Stomach (tissue), 9 donors: ENCODE results near the gene MDM4. TPM values are rescaled to one million over a fixed set of nuclear protein-coding genes. Genes with fewer than 3 reads are reported as not detected.
A peak's percentile ranks its signal among the peaks of the same experiment; 100 is the strongest.

Source experiments
- DNase-seq, 2 donors: peaks; one replicate each; pipeline versions ENCODE4 v3.0.0 to v3.0.0-alpha.2; 2013 to 2019
- H3K27ac ChIP-seq, 5 donors: fragments of 200-600 bp in 4 of 5; sonication (generic) in 4 of 5; one replicate each; pipeline ENCODE4 v1.5.1; 2013 to 2019; ENCODE audit warnings: mild to moderate bottlenecking in 1 of 5, moderate library complexity in 1 of 5
- H3K27me3 ChIP-seq, 3 donors: fragments of 200-600 bp; sonication (generic); one replicate each; pipeline ENCODE4 v1.5.1; 2017 to 2019; ENCODE audit warnings: mixed run types in 1 of 3
- H3K36me3 ChIP-seq, 4 donors: fragments of 200-600 bp; sonication (generic); 1 replicate in 3 of 4; 2 replicates in 1 of 4; pipeline ENCODE4 v1.5.1; 2016 to 2019
- H3K4me1 ChIP-seq, 4 donors: fragments of 200-600 bp; sonication (generic); one replicate each; pipeline ENCODE4 v1.5.1; 2016 to 2019
- H3K4me3 ChIP-seq, 4 donors: fragments of 200-600 bp; sonication (generic) in 3 of 4; one replicate each; pipeline ENCODE4 v1.5.1; 2016 to 2019; ENCODE audit warnings: mild to moderate bottlenecking in 1 of 4
- H3K9me3 ChIP-seq, 4 donors: fragments of 200-600 bp; sonication (generic); one replicate each; pipeline ENCODE4 v1.5.1; 2016 to 2019
- EP300 ChIP-seq: sonication (generic); formaldehyde crosslinking; IDR thresholded peaks from one replicate; pipeline ENCODE4 v1.6.1; 2017; ENCODE audit warnings: antibody characterized with exemption
- POLR2A ChIP-seq, 4 donors: fragments of 450-650 bp; IDR thresholded peaks; one replicate each; pipeline ENCODE4 v1.6.1; 2016; ENCODE audit warnings: antibody characterized with exemption in 4 of 4, control low read depth in 2 of 4, mild to moderate bottlenecking in 1 of 4, moderate library complexity in 1 of 4
- POLR2AphosphoS5 ChIP-seq, 3 donors: sonication (generic); formaldehyde crosslinking; IDR thresholded peaks; one replicate each; pipeline ENCODE4 v1.6.1; 2016; ENCODE audit warnings: antibody characterized with exemption in 3 of 3
- WGBS, 5 donors: extraction: QIAGEN DNeasy Blood & Tissue Kit in 3 of 5; methylation state at CpG; one replicate each; pipeline versions ENCODE4 v1.1.5 to v1.1.7; 2013 to 2018; 5-methylcytosine and 5-hydroxymethylcytosine counted together
- intact Hi-C: fragments of 100-400 bp; cut with DNase I; formaldehyde crosslinking; loops from one replicate; pipeline ENCODE4 v1.15.1; 2023; ENCODE audit warnings: low total_unique reads
- polyA plus RNA-seq, 3 donors: library from polyadenylated mRNA; stranded (reverse); fragments of 200-250 nt; gene quantifications; one replicate each; pipeline ENCODE4 v1.2.3, GENCODE V29; 2013
- total RNA-seq, 5 donors: library from RNA; depleted of rRNA; stranded (reverse); fragments of >200 nt; gene quantifications; one replicate each; pipeline versions ENCODE4 v1.1.0 to v1.2.3, GENCODE V29; 2014 to 2016
- TF ChIP-seq, protein P1 (sequence below), 7 experiments: fragments of 450-650 bp in 4 of 7; fragments of 200-600 bp in 3 of 7; sonication (generic) in 3 of 7; IDR thresholded peaks; one replicate each; pipeline ENCODE4 v1.5.1; 2016 to 2019; ENCODE audit warnings: antibody characterized with exemption in 7 of 7, control low read depth in 2 of 7, mild to moderate bottlenecking in 1 of 7
- donor health status: healthy with polysubstance abuse.
- donor health status: Bipolar disorder and iron deficiency.
- donor health status: healthy.

MDM4 gene
- total and polyA plus RNA-seq, 8 donors = 2.3 to 265 (median 44.4) TPM

DNA sequence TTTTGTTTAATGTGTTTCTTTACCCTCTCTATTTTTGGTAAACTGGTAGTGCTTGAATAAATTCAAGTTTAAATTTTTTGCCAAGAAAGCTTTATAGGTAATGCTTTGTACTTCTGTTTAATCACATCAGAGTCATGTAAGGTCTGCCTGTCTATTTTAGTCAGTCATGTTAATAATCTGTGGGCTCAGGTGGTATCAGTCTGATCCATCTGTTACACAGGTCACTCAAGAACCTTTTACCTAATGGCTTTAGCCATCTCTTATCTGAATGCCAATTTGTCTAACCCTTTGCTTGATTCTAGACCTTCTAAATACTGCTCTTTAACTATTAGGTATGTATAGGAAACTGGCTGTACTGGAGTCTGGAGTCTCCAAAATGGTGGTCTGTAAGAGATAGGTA, 16.6 kb downstream of the MDM4 start:
- H3K27ac ChIP-seq = no peak overlapping the region
- intact Hi-C loops = no loop called here
- no peaks in the 10 kb centered on the region for H3K27me3 ChIP-seq
- no peaks in the 10 kb centered on the region for H3K9me3 ChIP-seq
- peaks cover 0 to 12% (median 4%) of the 10 kb centered on the region in 4 donors for H3K4me1 ChIP-seq
- no peak for TF ChIP-seq POLR2AphosphoS5 (IDR thresholded peaks at IDR 0.05)
- TF ChIP-seq POLR2A (IDR thresholded peaks at IDR 0.05) = no peak
- no peak for TF ChIP-seq EP300
- TF ChIP-seq, protein P1, sequence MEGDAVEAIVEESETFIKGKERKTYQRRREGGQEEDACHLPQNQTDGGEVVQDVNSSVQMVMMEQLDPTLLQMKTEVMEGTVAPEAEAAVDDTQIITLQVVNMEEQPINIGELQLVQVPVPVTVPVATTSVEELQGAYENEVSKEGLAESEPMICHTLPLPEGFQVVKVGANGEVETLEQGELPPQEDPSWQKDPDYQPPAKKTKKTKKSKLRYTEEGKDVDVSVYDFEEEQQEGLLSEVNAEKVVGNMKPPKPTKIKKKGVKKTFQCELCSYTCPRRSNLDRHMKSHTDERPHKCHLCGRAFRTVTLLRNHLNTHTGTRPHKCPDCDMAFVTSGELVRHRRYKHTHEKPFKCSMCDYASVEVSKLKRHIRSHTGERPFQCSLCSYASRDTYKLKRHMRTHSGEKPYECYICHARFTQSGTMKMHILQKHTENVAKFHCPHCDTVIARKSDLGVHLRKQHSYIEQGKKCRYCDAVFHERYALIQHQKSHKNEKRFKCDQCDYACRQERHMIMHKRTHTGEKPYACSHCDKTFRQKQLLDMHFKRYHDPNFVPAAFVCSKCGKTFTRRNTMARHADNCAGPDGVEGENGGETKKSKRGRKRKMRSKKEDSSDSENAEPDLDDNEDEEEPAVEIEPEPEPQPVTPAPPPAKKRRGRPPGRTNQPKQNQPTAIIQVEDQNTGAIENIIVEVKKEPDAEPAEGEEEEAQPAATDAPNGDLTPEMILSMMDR (IDR thresholded peaks at IDR 0.05) = no peak
- no peak overlapping the region for H3K4me3 ChIP-seq
- DNase-seq = no peak
- H3K36me3 ChIP-seq = peaks cover 53 to 100% (median 98%) of the 10 kb centered on the region in 4 donors

DNA sequence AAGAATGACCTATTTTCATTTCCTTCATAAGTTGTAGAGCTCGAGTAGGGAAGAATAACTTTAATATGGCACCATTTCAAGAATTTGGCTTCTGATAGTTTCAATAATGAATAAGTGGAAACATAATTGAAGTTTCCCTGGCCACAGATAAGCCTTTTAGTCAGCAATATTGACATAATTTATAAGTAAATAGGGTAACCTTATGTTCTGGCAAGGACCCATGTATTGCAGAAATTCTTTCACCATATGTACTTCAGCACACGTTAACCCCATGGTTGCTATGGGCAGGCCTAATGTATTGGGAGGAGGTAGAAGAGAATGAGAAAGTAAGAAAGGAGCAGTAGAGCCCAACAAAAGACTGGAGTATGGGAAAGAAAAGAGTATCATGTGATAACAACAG, 25.4 kb downstream of the MDM4 start:
- Histone ChIP-seq H3K36me3 (peaks cover 73 to 100% (median 98%) of the 10 kb centered on the region in 4 donors), H3K27ac (peak overlapping the region in 4 of 5 donors; percentile 9 to 57 (median 52)), H3K4me1 (peaks cover 8 to 32% (median 19%) of the 10 kb centered on the region in 4 donors), H3K9me3 (no peaks in the 10 kb centered on the region), H3K4me3 (no peak overlapping the region), H3K27me3 (no peaks in the 10 kb centered on the region)
- DNase-seq = peak in 1 of 2 donors; percentile 60
- WGBS, 5 donors = 24 to 47% (median 33%) methylated on average over 2 of the region's 2 CpGs
- intact Hi-C loops = no loop called here
- TF ChIP-seq POLR2AphosphoS5 (IDR thresholded peaks at IDR 0.05) = peak in 2 of 3 donors; percentile 30 to 42
- no peak for TF ChIP-seq EP300

DNA sequence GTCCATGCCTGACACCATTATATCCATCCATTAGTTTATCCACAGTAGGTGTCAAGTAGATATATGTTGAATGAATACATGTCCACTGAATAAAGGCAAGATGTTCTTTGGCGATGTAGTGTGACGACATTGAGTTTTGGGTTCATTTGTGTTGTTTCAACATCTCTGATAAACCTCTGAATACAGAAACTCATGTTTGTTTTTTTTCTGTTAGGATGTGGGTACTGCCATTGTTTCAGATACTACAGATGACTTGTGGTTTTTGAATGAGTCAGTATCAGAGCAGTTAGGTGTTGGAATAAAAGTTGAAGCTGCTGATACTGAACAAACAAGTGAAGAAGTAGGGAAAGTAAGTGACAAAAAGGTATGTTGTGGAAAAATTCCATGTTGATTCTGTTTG, 28.1 kb downstream of the MDM4 start:
- Histone ChIP-seq H3K27me3 (no peaks in the 10 kb centered on the region), H3K9me3 (no peaks in the 10 kb centered on the region), H3K36me3 (peaks cover 73 to 100% (median 99%) of the 10 kb centered on the region in 4 donors), H3K4me1 (peaks cover 8 to 32% (median 19%) of the 10 kb centered on the region in 4 donors), H3K4me3 (no peak overlapping the region), H3K27ac (peak overlapping the region in 2 of 5 donors; percentile 31 to 50)
- WGBS, 5 donors = 54 to 68% (median 61%) methylated on average over 2 of the region's 2 CpGs
- intact Hi-C loops = no loop called here
- TF ChIP-seq, protein P1 (IDR thresholded peaks at IDR 0.05) = no peak
- no peak for TF ChIP-seq POLR2AphosphoS5 (IDR thresholded peaks at IDR 0.05)
- TF ChIP-seq EP300 = no peak
- TF ChIP-seq POLR2A (IDR thresholded peaks at IDR 0.05) = no peak
- peak in 1 of 2 donors; percentile 16 for DNase-seq

DNA sequence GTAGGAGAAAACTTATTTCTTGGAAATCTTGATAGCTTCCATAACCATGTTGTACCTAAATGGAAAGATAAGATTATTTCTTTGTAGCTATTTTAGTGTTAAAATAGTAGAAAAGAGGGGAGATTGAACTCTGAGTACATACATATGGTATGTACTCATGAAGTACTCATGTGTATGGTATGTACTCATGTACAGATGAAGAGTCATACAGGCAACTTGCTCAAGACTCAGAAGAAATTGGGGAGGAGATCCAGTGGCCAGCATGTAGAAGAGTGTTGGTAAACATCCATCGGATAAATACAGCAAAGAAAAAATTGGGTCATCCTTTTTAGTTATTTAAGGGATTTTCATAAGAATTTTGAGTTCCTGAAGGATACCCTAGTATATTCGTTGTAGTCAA, 29.0 kb downstream of the MDM4 start:
- Histone ChIP-seq H3K9me3 (no peaks in the 10 kb centered on the region), H3K36me3 (peaks cover 73 to 100% (median 99%) of the 10 kb centered on the region in 4 donors), H3K27ac (peak overlapping the region in 2 of 5 donors; percentile 49 to 65), H3K27me3 (no peaks in the 10 kb centered on the region), H3K4me1 (peaks cover 8 to 29% (median 17%) of the 10 kb centered on the region in 4 donors), H3K4me3 (no peak overlapping the region)
- WGBS, 5 donors = 85 to 97% (median 91%) methylated on average over 2 of the region's 2 CpGs
- no peak for DNase-seq
- intact Hi-C loops = no loop called here
- TF ChIP-seq POLR2AphosphoS5 (IDR thresholded peaks at IDR 0.05) (no peak), POLR2A (IDR thresholded peaks at IDR 0.05) (no peak), EP300 (no peak)
- TF ChIP-seq, protein P1 (IDR thresholded peaks at IDR 0.05) = no peak

DNA sequence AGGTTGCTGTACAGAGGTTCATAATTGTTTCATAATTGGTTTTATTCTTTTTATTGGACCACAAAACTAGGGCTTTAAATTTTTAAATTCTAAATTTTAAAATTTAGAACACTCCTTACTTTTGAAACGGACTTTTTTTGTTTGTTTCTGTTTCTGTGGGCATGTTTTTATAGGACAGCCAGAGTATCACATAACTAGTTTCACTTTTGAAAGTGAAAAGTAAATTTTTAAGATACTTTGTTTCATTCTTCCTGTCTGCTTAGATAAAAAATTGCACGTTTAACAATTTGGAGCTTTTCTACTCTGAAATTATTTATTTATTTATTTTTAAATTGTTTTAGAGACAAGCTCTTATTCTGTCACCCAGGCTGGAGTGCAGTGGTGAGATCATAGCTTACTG, 29.7 kb downstream of the MDM4 start:
- peaks cover 75 to 100% (median 99%) of the 10 kb centered on the region in 4 donors for H3K36me3 ChIP-seq
- no peak for DNase-seq
- H3K9me3 ChIP-seq = no peaks in the 10 kb centered on the region
- H3K27ac ChIP-seq = peak overlapping the region in 2 of 5 donors; percentile 49 to 65
- peaks cover 7 to 26% (median 14%) of the 10 kb centered on the region in 4 donors for H3K4me1 ChIP-seq
- no peak overlapping the region for H3K4me3 ChIP-seq
- intact Hi-C loops = no loop called here
- H3K27me3 ChIP-seq = no peaks in the 10 kb centered on the region
- TF ChIP-seq EP300 (no peak), POLR2A (IDR thresholded peaks at IDR 0.05) (no peak)
- 34 to 43% (median 39%) methylated on average over 2 of the region's 2 CpGs for WGBS, 5 donors
